Measurements from ENCODE around the gene MKRN3.

- TF ChIP-seq CTCF (IDR thresholded peaks at IDR 0.05) (no peak), REST (IDR thresholded peaks at IDR 0.05; ENCODE audit: insufficient read depth in 1 of 2, low read depth in 2 of 2, low read length in 1 of 2) (no peak), POLR2AphosphoS5 (IDR thresholded peaks at IDR 0.05; ENCODE audit: low read depth, low read length) (no peak), SIN3A (IDR thresholded peaks at IDR 0.05; ENCODE audit: borderline replicate concordance, insufficient read depth, low read depth, low read length) (no peak), TCF7L2 (IDR thresholded peaks at IDR 0.05; ENCODE audit: low read depth, low read length) (no peak)
Observed at GRCh38 chr15:23599053-23599452, 33.6 kb downstream of the MKRN3 start.

All from Panc1 (cell line).